ENCODE results near the gene AKNA. TPM values are rescaled to one million over a fixed set of nuclear protein-coding genes. Genes with fewer than 3 reads are reported as not detected.
"Not testable (repeated sequence)": the region's sequence is repeated elsewhere in the genome, so short reads cannot be mapped to it uniquely, and the experiment has no call there.

AKNA gene
- total RNA-seq, 2 donors from 2014 or later: 12.2 to 15.4 TPM

DNA sequence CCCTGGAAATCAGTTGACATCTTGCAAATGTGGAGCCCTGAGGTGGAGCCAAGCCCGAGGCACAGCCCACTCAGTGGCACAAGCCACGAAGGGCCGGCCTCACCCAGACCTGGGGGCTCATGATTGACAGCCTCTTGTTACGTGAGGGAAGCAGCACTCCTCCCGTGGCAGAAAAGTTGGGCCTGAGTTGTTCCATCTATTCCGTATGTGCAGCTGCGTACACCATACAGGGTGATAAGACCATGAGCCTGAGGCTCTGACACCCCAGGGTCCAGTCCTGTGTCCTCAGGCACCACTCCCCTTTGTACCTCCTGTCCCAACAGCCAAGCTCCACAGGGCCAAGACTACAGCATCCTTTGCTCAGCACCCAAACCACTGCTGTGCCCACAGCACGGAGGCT lies 60.0 kb downstream of the AKNA start:
- Mint-ChIP-seq H3K4me3 (no peak overlapping the region), H3K27ac (no peak overlapping the region), H3K36me3 (ENCODE audit: low read depth) (no peaks in the 10 kb centered on the region), H3K9me3 (no peaks in the 10 kb centered on the region), H3K4me1 (no peaks in the 10 kb centered on the region), H3K27me3 (ENCODE audit: insufficient read depth) (no peaks in the 10 kb centered on the region)
- Histone ChIP-seq H3K27ac (ENCODE audit: low read depth, low read length) (no peak overlapping the region), H3K27me3 (ENCODE audit: control insufficient read depth, insufficient read depth, low read length, poor library complexity, severe bottlenecking) (no peaks in the 10 kb centered on the region), H3K9ac (ENCODE audit: extremely low read depth, low read length, poor library complexity, severe bottlenecking) (no peak overlapping the region), H3K4me1 (ENCODE audit: control insufficient read depth, insufficient read depth, low read length) (no peaks in the 10 kb centered on the region), H3K4me3 (ENCODE audit: low read length) (no peak overlapping the region), H3K36me3 (ENCODE audit: control insufficient read depth, insufficient read depth, low read length) (no peaks in the 10 kb centered on the region), H3K9me3 (ENCODE audit: control insufficient read depth, low read length) (no peaks in the 10 kb centered on the region)
- DNase-seq: no peak
- 94 to 100% methylated on average over 8 of the region's 8 CpGs for WGBS, 2 experiments (ENCODE audit: insufficient coverage in 1 of 2, insufficient read length in 1 of 2)
- no peak for TF ChIP-seq CTCF (conservative IDR thresholded peaks at IDR 0.05)

- not testable (repeated sequence) for H3K4me3 ChIP-seq (ENCODE audit: low read length); H3K4me1 ChIP-seq (ENCODE audit: control insufficient read depth, insufficient read depth, low read length); H3K4me3 Mint-ChIP-seq; H3K9me3 ChIP-seq (ENCODE audit: control insufficient read depth, low read length); H3K4me1 Mint-ChIP-seq; H3K27ac ChIP-seq (ENCODE audit: low read depth, low read length); H3K36me3 ChIP-seq (ENCODE audit: control insufficient read depth, insufficient read depth, low read length); H3K9me3 Mint-ChIP-seq; H3K27ac Mint-ChIP-seq; H3K27me3 ChIP-seq (ENCODE audit: control insufficient read depth, insufficient read depth, low read length, poor library complexity, severe bottlenecking); H3K27me3 Mint-ChIP-seq (ENCODE audit: insufficient read depth); H3K36me3 Mint-ChIP-seq (ENCODE audit: low read depth); H3K9ac ChIP-seq (ENCODE audit: extremely low read depth, low read length, poor library complexity, severe bottlenecking)
- DNase-seq: peak; percentile 68
- WGBS, 2 experiments (ENCODE audit: insufficient coverage in 1 of 2, insufficient read length in 1 of 2): 91 to 100% methylated on average over 1 to 3 of the region's 3 CpGs
These were observed 62.0 kb downstream of the AKNA start for GRCh38 chr9:114325684-114326254.

GRCh38 chr9:114324965-114325364 lies 62.8 kb downstream of the AKNA start:
- H3K27ac ChIP-seq (ENCODE audit: low read depth, low read length); H3K9me3 ChIP-seq (ENCODE audit: control insufficient read depth, low read length); H3K36me3 Mint-ChIP-seq (ENCODE audit: low read depth); H3K9ac ChIP-seq (ENCODE audit: extremely low read depth, low read length, poor library complexity, severe bottlenecking); H3K27ac Mint-ChIP-seq; H3K36me3 ChIP-seq (ENCODE audit: control insufficient read depth, insufficient read depth, low read length); H3K27me3 Mint-ChIP-seq (ENCODE audit: insufficient read depth); H3K4me3 Mint-ChIP-seq; H3K4me3 ChIP-seq (ENCODE audit: low read length); DNase-seq; H3K4me1 Mint-ChIP-seq; H3K9me3 Mint-ChIP-seq; H3K4me1 ChIP-seq (ENCODE audit: control insufficient read depth, insufficient read depth, low read length); H3K27me3 ChIP-seq (ENCODE audit: control insufficient read depth, insufficient read depth, low read length, poor library complexity, severe bottlenecking): not testable (repeated sequence)
- 85 to 88% methylated on average over 6 to 7 of the region's 9 CpGs for WGBS, 2 experiments (ENCODE audit: insufficient coverage in 1 of 2, insufficient read length in 1 of 2)

- H3K4me1 ChIP-seq (ENCODE audit: control insufficient read depth, insufficient read depth, low read length): no peaks in the 10 kb centered on the region
- no peaks in the 10 kb centered on the region for H3K36me3 ChIP-seq (ENCODE audit: control insufficient read depth, insufficient read depth, low read length)
- no peak overlapping the region for H3K4me3 ChIP-seq (ENCODE audit: low read length)
- no peak overlapping the region for H3K27ac ChIP-seq (ENCODE audit: low read depth, low read length)
- no peak overlapping the region for H3K9ac ChIP-seq (ENCODE audit: extremely low read depth, low read length, poor library complexity, severe bottlenecking)
- no peaks in the 10 kb centered on the region for H3K27me3 ChIP-seq (ENCODE audit: control insufficient read depth, insufficient read depth, low read length, poor library complexity, severe bottlenecking)
- Mint-ChIP-seq H3K4me3 (no peak overlapping the region), H3K9me3 (no peaks in the 10 kb centered on the region), H3K27me3 (ENCODE audit: insufficient read depth) (no peaks in the 10 kb centered on the region), H3K27ac (no peak overlapping the region), H3K36me3 (ENCODE audit: low read depth) (no peaks in the 10 kb centered on the region), H3K4me1 (no peaks in the 10 kb centered on the region)
- H3K9me3 ChIP-seq (ENCODE audit: control insufficient read depth, low read length): no peaks in the 10 kb centered on the region
- 89 to 94% methylated on average over 4 to 8 of the region's 8 CpGs for WGBS, 2 experiments (ENCODE audit: insufficient coverage in 1 of 2, insufficient read length in 1 of 2)
- TF ChIP-seq CTCF (conservative IDR thresholded peaks at IDR 0.05): no peak
- peak; percentile 66 for DNase-seq
These were observed 63.3 kb downstream of the AKNA start for GRCh38 chr9:114324492-114324891.

DNA sequence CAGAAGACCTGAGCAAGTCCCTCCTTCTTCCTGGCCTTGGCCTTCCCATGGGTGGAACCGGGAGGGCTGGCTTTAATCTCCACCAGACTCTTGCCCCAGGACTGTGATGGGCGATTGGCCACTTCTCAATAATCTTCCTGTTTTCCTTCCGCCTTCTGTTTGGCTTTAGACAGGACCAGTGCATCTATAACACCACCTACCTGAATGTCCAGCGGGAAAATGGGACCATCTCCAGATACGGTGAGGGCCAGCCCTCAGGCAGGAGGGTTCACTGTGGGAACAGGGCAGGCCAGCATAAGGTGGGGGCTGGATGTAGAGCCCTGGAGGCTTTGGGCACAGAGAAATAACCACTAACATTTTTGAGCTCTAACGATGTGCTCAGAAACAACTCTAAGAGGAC lies 63.9 kb downstream of the AKNA start:
- H3K27ac ChIP-seq (ENCODE audit: low read depth, low read length); H3K27ac Mint-ChIP-seq; H3K4me3 ChIP-seq (ENCODE audit: low read length); H3K27me3 ChIP-seq (ENCODE audit: control insufficient read depth, insufficient read depth, low read length, poor library complexity, severe bottlenecking); H3K4me1 ChIP-seq (ENCODE audit: control insufficient read depth, insufficient read depth, low read length); H3K9me3 Mint-ChIP-seq; H3K9ac ChIP-seq (ENCODE audit: extremely low read depth, low read length, poor library complexity, severe bottlenecking); H3K4me1 Mint-ChIP-seq; H3K36me3 Mint-ChIP-seq (ENCODE audit: low read depth); DNase-seq; H3K36me3 ChIP-seq (ENCODE audit: control insufficient read depth, insufficient read depth, low read length); H3K9me3 ChIP-seq (ENCODE audit: control insufficient read depth, low read length); H3K4me3 Mint-ChIP-seq; H3K27me3 Mint-ChIP-seq (ENCODE audit: insufficient read depth): not testable (repeated sequence)
- WGBS, 2 experiments (ENCODE audit: insufficient coverage in 1 of 2, insufficient read length in 1 of 2): 94 to 100% methylated on average over 5 to 6 of the region's 6 CpGs

GRCh38 chr9:114322831-114323531 lies 64.8 kb downstream of the AKNA start, which contains the start of gene ORM1:
Gene ORM1, plus strand, starts transcription at chr9:114323098. Its CDS starts 36 bp downstream, at chr9:114323134.
- not testable (repeated sequence) for H3K36me3 ChIP-seq (ENCODE audit: control insufficient read depth, insufficient read depth, low read length); H3K27ac Mint-ChIP-seq; H3K4me3 ChIP-seq (ENCODE audit: low read length); H3K9ac ChIP-seq (ENCODE audit: extremely low read depth, low read length, poor library complexity, severe bottlenecking); H3K4me1 Mint-ChIP-seq; H3K27ac ChIP-seq (ENCODE audit: low read depth, low read length); H3K4me3 Mint-ChIP-seq; H3K27me3 Mint-ChIP-seq (ENCODE audit: insufficient read depth); H3K4me1 ChIP-seq (ENCODE audit: control insufficient read depth, insufficient read depth, low read length); H3K9me3 Mint-ChIP-seq; H3K9me3 ChIP-seq (ENCODE audit: control insufficient read depth, low read length); DNase-seq; H3K27me3 ChIP-seq (ENCODE audit: control insufficient read depth, insufficient read depth, low read length, poor library complexity, severe bottlenecking); H3K36me3 Mint-ChIP-seq (ENCODE audit: low read depth)
- WGBS, 2 experiments (ENCODE audit: insufficient coverage in 1 of 2, insufficient read length in 1 of 2): 100% methylated on average over 1 of the region's 15 CpGs; no CpG with 5 or more reads in 1 of the 2 experiments
